ENCODE measurements around the gene TAS2R39. TPM values are rescaled to one million over a fixed set of nuclear protein-coding genes. Genes with fewer than 3 reads are reported as not detected.
"Not testable (repeated sequence)": the region's sequence is repeated elsewhere in the genome, so short reads cannot be mapped to it uniquely, and the experiment has no call there.

TAS2R39 gene
- not detected for polyA plus RNA-seq (ENCODE audit: insufficient read length in 4 of 4)

- DNase-seq (ENCODE audit: low read depth in 4 of 4, low spot score in 2 of 4), result no peak
Measured at GRCh38 chr7:143183024-143183423, at the start of gene TAS2R39. Gene TAS2R39, plus strand, starts transcription at chr7:143183419. Its CDS starts 0 bp downstream, at chr7:143183419.

GRCh38 chr7:143147070-143147469 lies 36.1 kb upstream of the TAS2R39 start:
- no peak for DNase-seq (ENCODE audit: low read depth in 4 of 4, low spot score in 2 of 4)

DNA sequence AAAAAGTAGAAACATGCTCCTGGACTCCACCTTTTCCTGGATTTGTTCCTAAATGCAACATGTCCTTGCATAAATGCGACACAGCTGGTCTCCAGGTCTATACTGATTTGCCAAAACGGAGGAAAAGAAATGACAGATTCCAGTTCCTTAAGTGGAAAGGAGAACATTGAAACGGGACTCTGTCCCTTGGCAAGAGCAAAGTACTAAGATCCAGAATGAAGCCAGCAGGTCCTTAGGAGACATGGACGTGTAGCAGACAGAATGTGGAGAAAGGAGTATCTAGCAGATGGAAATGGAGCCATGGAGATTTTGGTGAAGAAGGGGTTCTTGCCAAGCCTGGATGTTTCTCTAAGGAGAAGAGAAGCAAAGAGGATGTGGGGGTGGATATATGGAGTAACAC lies 35.2 kb upstream of the TAS2R39 start:
- no peak for DNase-seq (ENCODE audit: low read depth in 4 of 4, low spot score in 2 of 4)

DNA sequence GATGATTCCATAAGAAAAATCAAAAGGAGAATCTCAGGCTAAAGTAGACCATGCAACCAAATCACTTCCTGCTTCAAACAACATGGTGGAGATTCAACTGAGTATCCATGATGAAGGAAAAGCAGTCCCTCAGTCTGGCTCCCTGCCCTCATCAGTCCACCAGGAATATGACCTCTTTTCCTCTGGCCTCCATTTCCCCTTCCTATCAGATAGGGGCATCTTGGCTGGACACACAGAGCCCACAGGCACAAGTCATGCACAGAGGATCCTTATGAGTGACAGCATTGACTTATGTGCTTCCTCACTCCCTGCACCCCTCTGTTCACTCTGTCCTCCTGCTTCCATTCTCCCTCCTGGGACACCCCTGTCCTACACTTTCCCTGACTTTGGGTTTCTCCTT lies 34.6 kb upstream of the TAS2R39 start:
- DNase-seq (ENCODE audit: low read depth in 4 of 4, low spot score in 2 of 4), result no peak

DNA sequence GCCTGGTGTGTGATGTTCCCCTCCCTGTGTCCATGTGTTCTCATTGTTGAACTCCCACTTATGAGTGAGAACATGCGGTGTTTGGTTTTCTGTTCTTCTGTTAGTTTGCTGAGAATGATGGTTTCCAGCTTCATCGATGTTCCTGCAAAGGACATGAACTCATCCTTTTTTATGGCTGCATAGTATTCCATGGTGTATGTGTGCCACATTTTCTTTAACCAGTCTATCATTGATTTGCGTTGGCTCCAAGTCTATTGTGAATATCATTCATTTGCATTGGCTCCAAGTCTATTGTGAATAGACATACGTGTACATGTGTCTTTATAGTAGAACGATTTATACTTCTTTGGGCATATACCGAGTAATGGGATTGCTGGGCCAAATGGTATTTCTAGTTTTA lies 32.5 kb upstream of the TAS2R39 start:
- DNase-seq (ENCODE audit: low read depth in 4 of 4, low spot score in 2 of 4), result not testable (repeated sequence)

DNA sequence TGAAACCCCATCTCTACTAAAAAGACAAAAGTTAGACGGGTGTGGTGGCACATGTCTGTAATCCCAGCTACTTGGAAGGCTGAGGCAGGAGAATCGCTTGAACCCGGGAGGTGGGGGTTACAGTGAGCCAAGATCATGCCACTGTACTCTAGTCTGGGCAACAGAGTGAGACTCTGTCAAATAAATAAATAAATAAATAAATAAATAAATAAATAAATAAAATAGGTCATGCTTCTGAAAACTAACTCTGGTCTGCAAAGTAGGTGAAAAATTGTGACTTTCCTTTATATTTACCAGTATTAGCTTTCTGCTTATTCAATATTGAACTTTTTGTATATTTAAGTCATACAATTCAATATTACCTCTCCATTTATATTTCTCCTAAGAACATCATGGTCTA lies 24.6 kb upstream of the TAS2R39 start:
- DNase-seq (ENCODE audit: low read depth in 4 of 4, low spot score in 2 of 4), result not testable (repeated sequence)

- no peak for DNase-seq (ENCODE audit: low read depth in 4 of 4, low spot score in 2 of 4)
Measured at GRCh38 chr7:143171697-143172096, 11.5 kb upstream of the TAS2R39 start.

DNA sequence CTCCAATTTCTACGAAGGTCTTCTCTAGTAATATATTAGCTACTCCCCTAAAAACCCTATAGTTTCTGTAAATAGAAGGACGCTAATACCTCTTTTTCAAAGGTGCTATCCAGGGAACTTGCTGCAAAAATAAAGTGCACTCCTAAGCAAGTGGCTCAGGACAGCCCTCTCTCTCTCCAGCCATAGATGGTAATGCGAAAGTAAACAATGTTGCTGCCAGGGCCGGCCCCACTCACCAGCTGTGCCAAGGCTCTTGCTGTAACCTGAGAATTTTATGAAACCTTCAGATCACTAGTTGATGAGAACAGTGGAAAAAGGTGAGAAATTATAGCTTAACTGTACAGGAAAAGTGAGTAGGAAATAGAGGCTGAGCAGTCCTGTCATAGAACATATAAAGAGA lies 10.9 kb upstream of the TAS2R39 start:
- peak in 1 of 4 donors; percentile 0 for DNase-seq (ENCODE audit: low read depth in 4 of 4, low spot score in 2 of 4)

GRCh38 chr7:143176128-143176527 lies 7.1 kb upstream of the TAS2R39 start:
- DNase-seq (ENCODE audit: low read depth in 4 of 4, low spot score in 2 of 4), result no peak

- DNase-seq (ENCODE audit: low read depth in 4 of 4, low spot score in 2 of 4), result no peak
Measured at GRCh38 chr7:143177374-143178119, 5.7 kb upstream of the TAS2R39 start.

DNA sequence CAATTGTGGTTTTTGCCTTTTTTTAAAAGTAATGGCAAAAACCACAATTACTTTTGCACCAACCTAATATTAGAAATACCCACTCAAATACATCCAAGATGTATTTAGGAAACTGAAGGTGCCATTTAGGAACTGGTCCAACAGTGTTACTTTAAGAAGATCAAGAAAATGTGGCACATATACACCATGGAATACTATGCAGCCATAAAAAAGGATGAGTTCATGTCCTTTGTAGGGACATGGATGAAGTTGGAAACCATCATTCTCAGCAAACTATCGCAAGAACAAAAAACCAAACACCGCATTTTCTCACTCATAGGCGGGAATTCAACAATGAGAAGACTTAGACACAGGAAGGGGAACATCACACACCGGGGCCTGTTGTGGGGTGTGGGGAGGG lies 2.4 kb upstream of the TAS2R39 start:
- DNase-seq (ENCODE audit: low read depth in 4 of 4, low spot score in 2 of 4), result not testable (repeated sequence)

GRCh38 chr7:143181349-143181748 lies 1.9 kb upstream of the TAS2R39 start:
- no peak for DNase-seq (ENCODE audit: low read depth in 4 of 4, low spot score in 2 of 4)

GRCh38 chr7:143185551-143185950 lies 2.3 kb downstream of the TAS2R39 start:
- no peak for DNase-seq (ENCODE audit: low read depth in 4 of 4, low spot score in 2 of 4)

DNA sequence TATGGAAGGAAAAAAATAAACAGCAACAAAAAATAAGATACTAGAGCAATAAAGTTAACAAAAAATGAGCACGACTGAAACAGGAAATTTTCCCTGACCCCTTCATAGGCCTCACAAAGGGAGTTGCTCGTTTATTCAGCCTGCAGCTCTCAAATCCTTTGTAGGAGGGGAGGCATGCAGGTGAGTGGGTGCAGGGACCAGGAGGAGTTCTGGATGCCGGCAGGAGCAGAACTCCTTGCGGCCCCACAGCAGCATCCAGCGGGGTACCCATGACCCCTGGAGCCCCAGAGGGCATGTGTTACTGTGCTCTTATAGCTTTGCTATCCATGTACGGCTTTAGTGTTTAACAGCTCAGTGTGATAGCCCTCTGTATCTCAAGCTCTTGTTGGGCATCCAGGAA lies 5.8 kb downstream of the TAS2R39 start:
- DNase-seq (ENCODE audit: low read depth in 4 of 4, low spot score in 2 of 4), result no peak

DNA sequence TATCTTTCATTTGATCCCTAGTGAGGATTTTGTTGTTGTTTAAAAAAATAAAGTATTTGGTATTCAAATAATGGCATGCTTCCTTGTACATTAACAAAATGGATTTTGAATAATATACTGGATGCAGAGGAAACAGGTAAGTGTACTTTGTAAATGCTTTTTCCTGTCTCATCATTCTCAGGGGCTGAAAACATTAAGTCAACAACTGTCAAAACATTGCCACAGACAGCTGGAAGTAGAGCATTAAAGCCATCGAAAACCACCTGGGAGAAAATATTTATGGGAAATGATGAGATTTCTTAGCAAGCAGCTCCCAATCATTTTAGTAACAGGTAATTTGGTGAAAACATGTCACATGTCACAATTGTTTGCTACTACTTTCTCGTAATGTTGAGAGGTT lies 10.7 kb downstream of the TAS2R39 start:
- DNase-seq (ENCODE audit: low read depth in 4 of 4, low spot score in 2 of 4), result no peak

DNA sequence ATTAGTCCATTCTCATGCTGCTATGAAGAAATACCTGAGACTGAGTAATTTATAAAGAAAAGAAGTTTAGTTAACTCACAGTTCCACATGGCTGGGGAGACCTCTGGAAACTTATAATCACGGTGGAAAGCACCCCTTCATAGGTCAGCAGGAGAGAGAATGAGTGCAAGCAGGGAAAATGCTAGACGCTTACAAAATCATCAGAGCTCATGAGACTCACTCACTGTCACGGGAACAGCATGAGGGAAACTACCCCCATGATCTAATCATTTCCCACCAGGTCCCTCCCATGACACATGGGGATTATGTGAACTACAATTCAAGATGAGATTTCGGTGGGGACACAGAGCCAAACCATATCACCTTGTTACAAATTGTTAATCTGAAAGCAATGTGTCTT lies 15.8 kb downstream of the TAS2R39 start:
- no peak for DNase-seq (ENCODE audit: low read depth in 4 of 4, low spot score in 2 of 4)

- DNase-seq (ENCODE audit: low read depth in 4 of 4, low spot score in 2 of 4), result no peak
Measured at GRCh38 chr7:143202161-143202560, 18.9 kb downstream of the TAS2R39 start.

DNA sequence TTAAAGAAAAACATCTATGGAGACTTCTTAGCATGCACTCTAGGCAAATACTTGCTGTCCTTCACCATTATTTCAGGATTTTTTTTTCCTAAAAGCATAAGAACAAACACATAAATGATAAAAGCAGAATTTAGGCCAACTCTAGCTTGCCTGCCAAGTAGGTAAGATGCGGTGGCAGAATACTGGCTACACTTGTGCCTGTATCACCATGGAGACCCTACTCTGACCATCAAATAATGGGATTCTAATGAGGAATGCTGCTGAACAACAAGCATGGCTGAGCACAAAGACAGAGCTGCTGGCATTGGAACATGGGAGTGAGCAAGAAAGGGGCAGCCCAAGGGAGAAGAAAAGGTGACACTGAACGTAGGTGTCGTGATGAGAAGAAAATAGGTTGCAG lies 20.2 kb downstream of the TAS2R39 start:
- no peak for DNase-seq (ENCODE audit: low read depth in 4 of 4, low spot score in 2 of 4)

DNA sequence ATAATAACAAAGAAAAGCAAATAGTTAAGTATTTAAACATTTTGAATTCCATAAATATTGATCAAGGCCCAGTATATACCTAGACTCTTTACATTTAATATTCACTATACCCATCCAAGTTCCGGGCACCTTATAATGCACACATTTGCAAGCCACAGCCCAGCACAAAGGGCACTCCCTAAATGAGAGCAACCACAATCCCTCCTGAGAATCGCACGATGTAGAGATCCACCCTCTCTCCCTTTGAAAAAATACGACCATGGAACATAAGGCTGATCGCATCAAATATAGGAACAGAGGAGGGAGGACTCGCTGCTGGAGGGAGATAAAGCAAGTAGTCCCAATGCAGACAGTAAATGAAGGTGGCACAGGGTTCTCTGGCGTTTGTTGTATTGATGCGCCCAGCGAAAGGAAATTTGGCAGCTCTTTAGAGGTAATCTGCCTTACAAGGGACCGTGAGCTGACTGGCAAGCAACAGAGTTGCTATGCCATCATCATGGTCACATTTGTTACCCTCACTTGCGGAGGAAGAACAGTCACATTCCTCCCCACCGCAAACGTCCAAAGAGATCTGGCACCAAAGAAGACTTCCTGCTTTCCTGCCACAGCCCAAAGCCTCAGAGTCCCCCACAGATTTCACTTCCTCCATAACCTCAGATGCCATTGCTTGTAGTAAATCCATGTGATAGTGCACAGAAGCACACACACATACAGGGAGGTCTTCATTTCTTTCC lies 22.5 kb downstream of the TAS2R39 start:
- no peak for DNase-seq (ENCODE audit: low read depth in 4 of 4, low spot score in 2 of 4)

DNA sequence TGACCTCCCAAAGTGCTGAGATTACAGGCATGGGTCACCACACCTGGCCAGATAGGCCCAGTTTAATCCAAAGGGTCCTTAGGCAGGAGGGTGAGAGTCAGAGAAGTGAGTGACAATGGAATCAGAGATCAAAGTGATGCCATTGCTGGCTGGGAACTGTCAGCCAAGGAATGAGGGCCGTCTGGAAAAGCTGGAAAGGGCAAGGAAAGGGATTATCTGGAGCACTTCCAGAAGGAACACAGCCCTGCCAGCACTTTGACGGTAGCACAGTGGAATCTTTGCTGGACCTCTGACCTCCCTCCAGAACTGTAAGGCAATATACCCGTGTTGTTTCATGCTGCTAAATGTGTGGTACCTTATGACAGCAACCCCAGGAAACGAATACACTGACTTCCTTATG lies 27.3 kb downstream of the TAS2R39 start:
- no peak for DNase-seq (ENCODE audit: low read depth in 4 of 4, low spot score in 2 of 4)

GRCh38 chr7:143213478-143213877 lies 30.3 kb downstream of the TAS2R39 start:
- DNase-seq (ENCODE audit: low read depth in 4 of 4, low spot score in 2 of 4), result not testable (repeated sequence)

All from left renal cortex interstitium (tissue), 4 donors.